A549 (cell line): ENCODE measurements around the gene TARDBP.

Experiments
- BCL3 ChIP-seq: fragments of >200 bp; sonication (Bioruptor Twin); formaldehyde crosslinking; IDR thresholded peaks from 3 replicates; pipeline ENCODE4 v1.6.1; 2016
- CTCF ChIP-seq: fragments of >200 bp; sonication (Bioruptor Twin); formaldehyde crosslinking; IDR thresholded peaks from 3 replicates; pipeline ENCODE4 v1.5.1; 2016
- EHMT2 ChIP-seq: fragments of 200-600 bp; sonication (generic); IDR thresholded peaks from 2 replicates; pipeline ENCODE4 v1.6.1; 2016; ENCODE audit warnings: antibody characterized with exemption, low read depth, mild to moderate bottlenecking, moderate library complexity
- ESRRA ChIP-seq: fragments of 150-350 bp; IDR thresholded peaks from 2 replicates; pipeline ENCODE4 v1.6.1; 2014; ENCODE audit warnings: mild to moderate bottlenecking, low read length, borderline replicate concordance
- FOSL2 ChIP-seq, 2 experiments: fragments of 450-650 bp in 1 of 2; fragments of >200 bp in 1 of 2; sonication (Bioruptor Twin) in 1 of 2; formaldehyde crosslinking; IDR thresholded peaks; 2 replicates each; pipeline versions ENCODE4 v1.5.0 to v1.6.1; 2016 to 2020; ENCODE audit warnings: mild to moderate bottlenecking in 1 of 2, moderate library complexity in 1 of 2
- JUN ChIP-seq, 2 experiments: fragments of >200 bp; sonication (Bioruptor Twin); formaldehyde crosslinking; IDR thresholded peaks; 2 replicates in 1 of 2; 3 replicates in 1 of 2; pipeline ENCODE4 v1.6.1; 2016 to 2017
- PBX3 ChIP-seq: IDR thresholded peaks from 2 replicates; pipeline ENCODE4 v1.6.1; 2012
- POLR2A ChIP-seq: IDR thresholded peaks from 2 replicates; pipeline ENCODE4 v1.6.1; 2012; ENCODE audit warnings: mild to moderate bottlenecking, low read length
- POLR2AphosphoS2 ChIP-seq: conservative IDR thresholded peaks from 2 replicates; pipeline ENCODE4 v1.6.1; 2012; ENCODE audit warnings: low read length, improper control_type of control experiment, inconsistent platforms
- RARB ChIP-seq: fragments of 250-450 bp; sonication (Bioruptor Pico); IDR thresholded peaks from 2 replicates; pipeline ENCODE4 v1.8.0; 2021; ENCODE audit warnings: mild to moderate bottlenecking, moderate library complexity

- TF ChIP-seq BCL3 (no peak), ESRRA (no peak), RARB (CRISPR knock-in tag) (no peak), JUN (IDR thresholded peaks at IDR 0.05) (no peak; a peak in 1 of 5 replicates), CTCF (no peak), POLR2AphosphoS2 (no peak), POLR2A (no peak), FOSL2 (IDR thresholded peaks at IDR 0.05) (no peak), FOSL2 (CRISPR knock-in tag; IDR thresholded peaks at IDR 0.05) (no peak), PBX3 (no peak), EHMT2 (no peak)
These were observed 13.6 kb downstream of the TARDBP start for GRCh38 chr1:11026052-11026451.
